ENCODE data around the gene TXNRD2.

DNA sequence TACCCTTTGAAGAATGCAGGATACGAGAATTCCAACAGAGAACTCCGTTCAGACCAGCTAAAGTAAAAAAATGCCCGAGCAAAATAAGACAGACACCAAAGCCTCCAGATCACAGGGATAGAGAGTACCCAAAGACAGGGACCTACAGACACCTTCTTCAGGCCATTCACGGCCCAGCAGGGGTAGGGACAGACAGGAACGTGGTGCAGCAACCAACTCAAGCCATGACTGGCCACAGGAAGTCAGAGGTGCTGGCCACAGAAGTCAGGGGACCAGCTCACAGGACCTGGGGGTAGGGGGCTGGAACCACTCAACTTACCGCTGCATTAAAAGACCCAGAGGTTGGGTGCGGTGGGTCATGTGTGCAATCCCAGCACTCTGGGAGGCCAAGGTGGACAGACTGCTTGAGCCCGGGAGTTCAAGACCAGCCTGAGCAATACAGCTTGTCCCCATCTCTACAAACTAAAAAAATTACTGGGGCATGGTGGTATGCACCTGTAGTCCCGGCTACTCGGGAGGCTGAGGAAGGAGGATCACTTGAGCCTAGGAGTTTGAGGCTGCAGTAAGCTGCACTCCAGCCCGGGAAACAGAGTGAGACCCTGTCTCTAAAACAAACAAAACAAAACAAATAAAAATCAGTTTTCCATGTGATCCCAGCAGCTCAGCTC, 39.9 kb downstream of the TXNRD2 start:
- TF ChIP-seq POLR2A (IDR thresholded peaks at IDR 0.05) (no peak), POLR2AphosphoS5 (IDR thresholded peaks at IDR 0.05) (no peak)
- TF ChIP-seq, protein P1, sequence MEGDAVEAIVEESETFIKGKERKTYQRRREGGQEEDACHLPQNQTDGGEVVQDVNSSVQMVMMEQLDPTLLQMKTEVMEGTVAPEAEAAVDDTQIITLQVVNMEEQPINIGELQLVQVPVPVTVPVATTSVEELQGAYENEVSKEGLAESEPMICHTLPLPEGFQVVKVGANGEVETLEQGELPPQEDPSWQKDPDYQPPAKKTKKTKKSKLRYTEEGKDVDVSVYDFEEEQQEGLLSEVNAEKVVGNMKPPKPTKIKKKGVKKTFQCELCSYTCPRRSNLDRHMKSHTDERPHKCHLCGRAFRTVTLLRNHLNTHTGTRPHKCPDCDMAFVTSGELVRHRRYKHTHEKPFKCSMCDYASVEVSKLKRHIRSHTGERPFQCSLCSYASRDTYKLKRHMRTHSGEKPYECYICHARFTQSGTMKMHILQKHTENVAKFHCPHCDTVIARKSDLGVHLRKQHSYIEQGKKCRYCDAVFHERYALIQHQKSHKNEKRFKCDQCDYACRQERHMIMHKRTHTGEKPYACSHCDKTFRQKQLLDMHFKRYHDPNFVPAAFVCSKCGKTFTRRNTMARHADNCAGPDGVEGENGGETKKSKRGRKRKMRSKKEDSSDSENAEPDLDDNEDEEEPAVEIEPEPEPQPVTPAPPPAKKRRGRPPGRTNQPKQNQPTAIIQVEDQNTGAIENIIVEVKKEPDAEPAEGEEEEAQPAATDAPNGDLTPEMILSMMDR (IDR thresholded peaks at IDR 0.05), result no peak
